Measurements from ENCODE around the gene HFE. TPM values are rescaled to one million over a fixed set of nuclear protein-coding genes. Genes with fewer than 3 reads are reported as not detected.

HFE gene
- total and polyA plus RNA-seq, 2 of the 13 experiments (the other 11 are each of a cell fraction or from before 2014, with no cell fraction given): 3.7 to 6.3 TPM

- no peak for TF ChIP-seq ZNF703 (CRISPR knock-in tag; IDR thresholded peaks at IDR 0.05; ENCODE audit: borderline replicate concordance)
- no peak for TF ChIP-seq GABPB1 (CRISPR knock-in tag; IDR thresholded peaks at IDR 0.05)
- TF ChIP-seq MNT (IDR thresholded peaks at IDR 0.05): no peak
- no peak for TF ChIP-seq SP1 (IDR thresholded peaks at IDR 0.05)
- no peak for TF ChIP-seq SP1 (CRISPR knock-in tag; IDR thresholded peaks at IDR 0.05)
- TF ChIP-seq AHDC1 (CRISPR knock-in tag; IDR thresholded peaks at IDR 0.05; ENCODE audit: borderline replicate concordance): no peak
- no peak for TF ChIP-seq ARID3A (IDR thresholded peaks at IDR 0.05; ENCODE audit: low read depth, low read length)
- H3K9me3 ChIP-seq (ENCODE audit: low read length): no peaks in the 10 kb centered on the region
- no TSS peak for BruUV-seq (replicated peaks)
- peaks cover 6% of the 10 kb centered on the region for H3K4me1 ChIP-seq (ENCODE audit: insufficient read depth, low read length)
- no peaks in the 10 kb centered on the region for H3K79me2 ChIP-seq (ENCODE audit: insufficient read depth, low read length)
- no peak overlapping the region for H3K27ac ChIP-seq (ENCODE audit: extremely low read length, insufficient read depth, low read length)
- H3K4me2 ChIP-seq (ENCODE audit: low read depth, low read length): no peak overlapping the region
- FAIRE-seq (no peak), DNase-seq (ENCODE audit: low spot score) (no peak), ATAC-seq (no peak)
- no peaks in the 10 kb centered on the region for H4K20me1 ChIP-seq (ENCODE audit: insufficient read depth, low read length)
- no peak overlapping the region for H3K4me3 ChIP-seq (replicated peaks in 1 of 3; ENCODE audit: insufficient read depth in 1 of 3, low read depth in 2 of 3, low read length in 3 of 3)
- H3K27me3 ChIP-seq (ENCODE audit: control insufficient read depth in 1 of 2, insufficient read depth in 2 of 2, low read length in 2 of 2): no peaks in the 10 kb centered on the region
- intact Hi-C loops (cut with micrococcal nuclease; ENCODE audit: unreplicated experiment): no loop called here
- H3K36me3 ChIP-seq (replicated peaks in 1 of 2; ENCODE audit: control insufficient read depth in 1 of 2, insufficient read depth in 2 of 2, low read length in 2 of 2): no peaks in the 10 kb centered on the region
- POLR2A ChIA-PET: interaction anchor here (1.4 to 2.0 kb wide), 4 partner anchors 10 to 22 kb away, joined by 3 to 10 read pairs (median 8); a partner anchor contains a TSS
- no peak overlapping the region for H3K9ac ChIP-seq (ENCODE audit: insufficient read depth, low read depth, low read length)
- CTCF ChIA-PET (ENCODE audit: low intra/inter-chr PET ratio, low total read pairs): no interaction called here
- H2AFZ ChIP-seq (ENCODE audit: low read length): no peak overlapping the region
- in situ Hi-C loops (cut with HindIII; ENCODE audit: extremely low pct_ligation_motif_present, low pct_unique_long_range_greater_than_20kb): no loop called here
These were observed 49.1 kb downstream of the HFE start for GRCh38 chr6:26136321-26136720.
